ENCODE data around the gene NLRP12. TPM values are rescaled to one million over a fixed set of nuclear protein-coding genes. Genes with fewer than 3 reads are reported as not detected.

Gene NLRP12
- 0.02 and 0.05 TPM in 2 replicates for polyA plus RNA-seq (2012; rRNA removed)
- polyA plus RNA-seq (2012; cell fraction: cytosol; rRNA removed), result 0.01 TPM in 2 replicates
- polyA plus RNA-seq (2012; cell fraction: nucleus; rRNA removed), result 0.05 TPM in 1 of 2 replicates, not detected in the other

GRCh38 chr19:53824134-53824611 lies at the start of gene NLRP12:
NLRP12 (minus strand) TSS chr19:53824314; CDS start chr19:53824174, 140 bp downstream.
- 45% methylated on average over 14 of the region's 14 CpGs for WGBS (ENCODE audit: low lambda C conversion rate)
- H3K27me3 ChIP-seq (ENCODE audit: insufficient read depth), result peaks cover 30% of the 10 kb centered on the region; the same call in 1 of the 2 replicates
- H3K27ac ChIP-seq (ENCODE audit: low read depth in 2 of 2, low read length in 1 of 2), result no peak within 1 kb of the TSS
- H3K36me3 ChIP-seq (replicated peaks in 1 of 2; ENCODE audit: control insufficient read depth in 1 of 2, insufficient read depth in 2 of 2, low read length in 1 of 2), result no peaks in the 10 kb centered on the region
- no peaks in the 10 kb centered on the region for H3K4me1 ChIP-seq (ENCODE audit: control insufficient read depth in 1 of 2, insufficient read depth in 2 of 2, low read depth in 1 of 2, low read length in 1 of 2)
- CTCF ChIA-PET, result interaction anchor here (1.5 kb wide), 1 partner anchor 207 kb away, joined by 3 read pairs; no protein-coding TSS in a partner anchor
- H3K9me2 ChIP-seq, result no peaks in the 10 kb centered on the region
- no peak within 1 kb of the TSS for H3K4me3 ChIP-seq (ENCODE audit: low read depth in 2 of 2, low read length in 1 of 2)
- no peak for DNase-seq
- H2AFZ ChIP-seq (ENCODE audit: low read depth), result no peak within 1 kb of the TSS
- no peak within 1 kb of the TSS for H3K9ac ChIP-seq
- no peaks in the 10 kb centered on the region for H3K79me2 ChIP-seq (ENCODE audit: insufficient read depth)
- H4K20me1 ChIP-seq (ENCODE audit: insufficient read depth), result no peaks in the 10 kb centered on the region
- H3F3A ChIP-seq (replicated peaks; ENCODE audit: insufficient read depth), result peaks cover 9% of the 10 kb centered on the region
- POLR2A ChIA-PET, result no interaction called here
- no peak for TF ChIP-seq MAX (IDR thresholded peaks at IDR 0.05; ENCODE audit: low read depth)
- no peak for TF ChIP-seq PBX3 (IDR thresholded peaks at IDR 0.05)
- TF ChIP-seq MEF2A (IDR thresholded peaks at IDR 0.05; ENCODE audit: borderline replicate concordance, low read depth), result no peak
- no peak for TF ChIP-seq NRF1 (IDR thresholded peaks at IDR 0.05; ENCODE audit: low read depth, low read length)
- no peak for TF ChIP-seq RXRA (IDR thresholded peaks at IDR 0.05; ENCODE audit: borderline replicate concordance, low read depth)
- no peak for TF ChIP-seq ZBTB33 (IDR thresholded peaks at IDR 0.05; ENCODE audit: borderline replicate concordance, low read depth)
- TF ChIP-seq IRF3 (IDR thresholded peaks at IDR 0.05; ENCODE audit: low read depth, low read length), result no peak
- no peak within 1 kb of the TSS for H3K4me2 ChIP-seq
- H3K9me3 ChIP-seq, result no peaks in the 10 kb centered on the region

- TF ChIP-seq ZBTB33 (IDR thresholded peaks at IDR 0.05; ENCODE audit: borderline replicate concordance, low read depth) (no peak), RAD21 (IDR thresholded peaks at IDR 0.05; ENCODE audit: low read length) (no peak), TAF1 (IDR thresholded peaks at IDR 0.05; ENCODE audit: borderline replicate concordance, low read depth, low read length) (no peak), GABPA (IDR thresholded peaks at IDR 0.05; ENCODE audit: low read depth) (no peak), REST (IDR thresholded peaks at IDR 0.05; ENCODE audit: low read depth, low read length) (no peak), RFX5 (IDR thresholded peaks at IDR 0.05; ENCODE audit: low read length) (no peak)
- peaks cover 41% of the 10 kb centered on the region for H3K79me2 ChIP-seq (ENCODE audit: insufficient read depth)
- peaks cover 17 to 22% of the 10 kb centered on the region in 2 experiments for H3K36me3 ChIP-seq (replicated peaks in 1 of 2; ENCODE audit: control insufficient read depth in 1 of 2, insufficient read depth in 2 of 2, low read length in 1 of 2)
- H3K9me2 ChIP-seq, result no peaks in the 10 kb centered on the region
- H3K4me1 ChIP-seq (ENCODE audit: control insufficient read depth in 1 of 2, insufficient read depth in 2 of 2, low read depth in 1 of 2, low read length in 1 of 2), result peaks cover 0 to 4% of the 10 kb centered on the region in 2 experiments; a peak in 1 of 4 replicates
- DNase-seq, result no peak
- H2AFZ ChIP-seq (ENCODE audit: low read depth), result no peak overlapping the region
- no peaks in the 10 kb centered on the region for H3K27me3 ChIP-seq (ENCODE audit: insufficient read depth)
- no peaks in the 10 kb centered on the region for H3K9me3 ChIP-seq
- H3K4me2 ChIP-seq, result no peak overlapping the region
- peaks cover 43% of the 10 kb centered on the region for H4K20me1 ChIP-seq (ENCODE audit: insufficient read depth)
- H3K4me3 ChIP-seq (ENCODE audit: low read depth in 2 of 2, low read length in 1 of 2), result no peak overlapping the region
- H3F3A ChIP-seq (replicated peaks; ENCODE audit: insufficient read depth), result peaks cover 27% of the 10 kb centered on the region
- no peak overlapping the region for H3K9ac ChIP-seq
- POLR2A ChIA-PET, result interaction anchor here (0.6 kb wide), 1 partner anchor 66 kb away, joined by 3 read pairs; no protein-coding TSS in a partner anchor
- CTCF ChIA-PET, result no interaction called here
- H3K27ac ChIP-seq (ENCODE audit: low read depth in 2 of 2, low read length in 1 of 2), result no peak overlapping the region
- 88% methylated on average over 6 of the region's 6 CpGs for WGBS (ENCODE audit: low lambda C conversion rate)
Observed at GRCh38 chr19:53872762-53873161, 48.6 kb upstream of the NLRP12 start.
